ENCODE data around the gene LRMDA.

DNA sequence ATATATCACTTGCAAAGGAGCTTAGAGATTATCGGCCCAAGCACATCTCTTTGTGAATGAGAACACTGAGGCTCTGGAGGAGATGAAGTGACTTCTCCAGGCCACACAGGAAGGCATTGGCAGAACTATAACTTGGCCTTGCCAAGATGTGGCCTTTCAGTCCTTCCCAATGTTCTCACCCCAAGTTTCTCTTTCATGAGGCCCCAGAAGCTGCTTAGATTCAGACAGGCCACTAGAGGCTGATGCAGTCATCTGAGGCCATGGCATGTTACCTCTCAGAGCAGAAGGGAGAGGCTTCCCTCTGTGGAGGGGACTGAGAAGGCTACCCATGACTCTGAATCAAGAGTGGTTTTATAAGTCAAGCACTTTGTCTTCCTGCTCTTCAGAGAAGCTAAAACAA, 1003.7 kb downstream of the LRMDA start:
- TF ChIP-seq, protein P1, sequence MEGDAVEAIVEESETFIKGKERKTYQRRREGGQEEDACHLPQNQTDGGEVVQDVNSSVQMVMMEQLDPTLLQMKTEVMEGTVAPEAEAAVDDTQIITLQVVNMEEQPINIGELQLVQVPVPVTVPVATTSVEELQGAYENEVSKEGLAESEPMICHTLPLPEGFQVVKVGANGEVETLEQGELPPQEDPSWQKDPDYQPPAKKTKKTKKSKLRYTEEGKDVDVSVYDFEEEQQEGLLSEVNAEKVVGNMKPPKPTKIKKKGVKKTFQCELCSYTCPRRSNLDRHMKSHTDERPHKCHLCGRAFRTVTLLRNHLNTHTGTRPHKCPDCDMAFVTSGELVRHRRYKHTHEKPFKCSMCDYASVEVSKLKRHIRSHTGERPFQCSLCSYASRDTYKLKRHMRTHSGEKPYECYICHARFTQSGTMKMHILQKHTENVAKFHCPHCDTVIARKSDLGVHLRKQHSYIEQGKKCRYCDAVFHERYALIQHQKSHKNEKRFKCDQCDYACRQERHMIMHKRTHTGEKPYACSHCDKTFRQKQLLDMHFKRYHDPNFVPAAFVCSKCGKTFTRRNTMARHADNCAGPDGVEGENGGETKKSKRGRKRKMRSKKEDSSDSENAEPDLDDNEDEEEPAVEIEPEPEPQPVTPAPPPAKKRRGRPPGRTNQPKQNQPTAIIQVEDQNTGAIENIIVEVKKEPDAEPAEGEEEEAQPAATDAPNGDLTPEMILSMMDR (conservative IDR thresholded peaks at IDR 0.05; ENCODE audit: low read depth, low read length): peak; percentile 38
- TF ChIP-seq EZH2 (IDR thresholded peaks at IDR 0.05; ENCODE audit: low read length, unreplicated experiment) (no peak), EZH2phosphoT487 (IDR thresholded peaks at IDR 0.05; ENCODE audit: borderline replicate concordance, low read length) (no peak)
